Ramos (cell line): ENCODE measurements around the gene C13orf46.

Source experiments
- in situ Hi-C: fragments of 300-500 bp; cut with MboI; formaldehyde crosslinking; loops from one replicate; pipeline ENCODE4 v1.14.3; 2022; ENCODE audit warnings: low sequenced_read_pairs; ENCODE audit not compliant: unreplicated experiment

Gene C13orf46

DNA sequence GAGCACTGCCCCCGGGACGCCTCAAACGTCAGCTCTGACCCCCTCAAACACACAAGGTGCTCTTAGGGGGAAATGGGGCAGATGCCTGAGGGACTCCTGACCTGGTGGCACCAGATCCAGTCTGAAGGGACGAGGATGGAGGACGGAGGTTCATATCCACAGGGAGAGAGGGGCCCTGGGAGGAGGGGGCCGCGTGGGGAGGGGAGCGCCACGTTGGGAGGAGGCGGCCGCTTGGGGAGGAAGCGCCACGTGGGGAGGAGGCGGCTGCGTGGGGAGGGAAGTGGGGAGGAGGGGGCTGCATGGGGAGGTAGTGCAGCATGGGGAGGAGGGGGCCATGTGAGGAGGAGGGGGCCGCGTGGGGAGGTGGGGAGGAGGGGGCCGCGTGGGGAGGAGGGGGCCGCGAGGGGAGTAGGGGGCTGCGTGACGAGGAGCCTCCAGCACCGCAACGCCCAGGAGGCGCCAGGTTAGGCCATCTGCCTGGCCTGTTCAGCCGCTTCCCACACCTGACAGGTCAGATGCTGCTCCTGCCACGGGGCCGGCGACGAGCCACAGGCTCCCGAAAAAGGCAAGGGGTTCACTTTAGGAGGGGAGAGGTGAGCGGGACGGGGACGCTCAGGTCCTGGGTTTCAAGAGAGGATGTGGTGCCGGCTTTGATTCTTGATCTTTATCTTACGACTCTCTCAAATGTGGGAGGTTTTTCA, 36.7 kb upstream of the C13orf46 start:
- in situ Hi-C loops: no loop called here

DNA sequence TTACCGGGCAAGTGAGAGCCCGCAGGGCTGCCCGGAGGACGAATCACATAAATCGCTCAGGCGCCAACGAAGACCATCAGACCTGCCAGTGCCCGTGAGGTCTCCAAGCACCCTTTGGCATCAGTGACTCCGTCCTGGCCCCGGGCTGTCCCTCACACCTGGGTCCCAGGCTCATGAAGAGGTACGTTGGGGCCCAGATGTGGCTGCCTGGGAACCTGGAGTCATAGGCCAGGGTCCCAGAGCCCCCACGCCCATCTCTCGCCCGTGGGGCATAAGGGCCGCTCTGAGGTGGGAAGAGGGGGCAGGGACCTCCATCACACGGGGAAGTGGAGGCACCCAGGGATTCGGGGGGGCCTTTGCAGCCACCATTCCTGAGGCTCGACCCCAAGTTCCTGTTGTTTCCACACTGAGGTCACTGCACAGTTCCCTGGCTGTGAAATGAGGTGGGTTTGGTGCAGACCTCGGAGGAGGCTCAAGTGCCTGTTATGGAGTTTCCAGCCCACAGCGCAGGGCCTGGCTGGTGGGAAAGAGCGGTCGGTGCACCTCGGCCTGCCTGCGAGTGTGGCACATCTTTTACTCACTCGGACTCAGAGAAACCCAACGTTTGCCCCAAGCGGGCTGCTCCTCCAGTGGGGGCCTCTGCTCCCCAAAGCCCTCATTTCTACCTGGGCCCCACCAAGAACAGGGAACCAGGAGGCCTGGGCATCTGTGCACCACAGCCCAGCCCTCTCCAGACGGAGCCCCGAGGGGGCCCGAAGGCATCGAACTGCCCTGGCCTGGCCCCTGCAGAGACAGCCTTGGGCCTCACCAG, 35.9 kb upstream of the C13orf46 start:
- in situ Hi-C loops: no loop called here

DNA sequence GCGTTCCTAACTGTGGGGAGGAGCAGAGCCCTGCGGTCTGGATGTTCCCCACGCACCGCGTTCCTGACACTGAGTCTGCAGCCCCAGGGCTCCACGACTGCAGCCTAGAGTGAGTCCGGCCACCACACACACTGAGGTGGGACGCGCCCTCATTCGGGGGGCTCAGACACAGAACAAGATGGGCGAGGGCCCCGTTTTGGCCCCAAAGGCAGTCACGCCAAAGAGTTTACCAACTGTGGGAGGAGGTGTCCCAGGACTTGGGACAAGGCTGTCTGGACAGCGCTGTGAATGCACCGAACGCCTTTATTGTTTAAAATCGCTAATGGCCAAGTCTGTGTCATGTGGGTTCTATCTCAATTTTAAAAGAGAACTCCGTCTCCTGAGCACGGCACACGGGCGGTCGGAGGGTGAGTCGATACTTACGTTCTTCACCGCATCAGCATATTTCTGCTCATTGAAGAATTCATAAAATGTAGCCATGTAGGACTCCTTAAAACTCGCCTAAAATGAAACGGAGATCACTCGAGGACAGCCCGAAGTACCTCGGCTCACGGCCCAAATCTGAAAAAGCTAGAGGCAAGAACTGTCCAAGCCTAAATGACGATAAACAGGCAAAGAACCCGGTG, 35.2 kb upstream of the C13orf46 start:
- in situ Hi-C loops: no loop called here

GRCh38 chr13:114007566-114007965, 33.7 kb upstream of the C13orf46 start:
- in situ Hi-C loops: no loop called here

- in situ Hi-C loops: no loop called here
Observed at GRCh38 chr13:114005206-114005724, 31.4 kb upstream of the C13orf46 start.

- in situ Hi-C loops: no loop called here
Observed at GRCh38 chr13:114004420-114005205, 30.7 kb upstream of the C13orf46 start.

- in situ Hi-C loops: no loop called here
Observed at GRCh38 chr13:114002771-114003321, 29.0 kb upstream of the C13orf46 start.

DNA sequence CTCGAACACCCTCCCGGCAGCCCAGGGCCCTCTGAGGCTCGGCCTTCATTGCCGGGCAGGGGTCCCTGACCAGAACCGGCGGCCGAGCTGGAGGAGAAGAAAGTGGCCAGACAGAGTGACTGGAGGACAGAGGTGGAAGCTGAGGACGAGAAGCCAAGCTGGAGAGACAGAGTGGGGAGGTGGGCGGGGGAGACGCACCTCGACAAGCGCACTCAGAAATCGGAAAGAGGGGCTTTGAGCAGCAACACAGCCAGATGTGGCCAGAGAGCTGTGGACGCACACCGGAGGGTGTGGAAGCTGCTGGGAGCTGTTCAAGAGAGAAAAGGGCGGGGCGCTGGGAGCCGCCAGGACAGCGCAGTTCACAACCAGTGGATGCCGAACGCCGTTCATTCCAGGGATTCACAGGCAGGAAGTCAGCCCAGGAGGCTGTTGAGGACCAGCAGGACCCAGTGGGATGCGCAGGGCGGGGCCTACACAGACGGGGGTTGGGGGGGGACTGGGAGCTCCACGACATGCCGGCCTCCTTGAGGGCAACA, 28.2 kb upstream of the C13orf46 start:
- in situ Hi-C loops: no loop called here

DNA sequence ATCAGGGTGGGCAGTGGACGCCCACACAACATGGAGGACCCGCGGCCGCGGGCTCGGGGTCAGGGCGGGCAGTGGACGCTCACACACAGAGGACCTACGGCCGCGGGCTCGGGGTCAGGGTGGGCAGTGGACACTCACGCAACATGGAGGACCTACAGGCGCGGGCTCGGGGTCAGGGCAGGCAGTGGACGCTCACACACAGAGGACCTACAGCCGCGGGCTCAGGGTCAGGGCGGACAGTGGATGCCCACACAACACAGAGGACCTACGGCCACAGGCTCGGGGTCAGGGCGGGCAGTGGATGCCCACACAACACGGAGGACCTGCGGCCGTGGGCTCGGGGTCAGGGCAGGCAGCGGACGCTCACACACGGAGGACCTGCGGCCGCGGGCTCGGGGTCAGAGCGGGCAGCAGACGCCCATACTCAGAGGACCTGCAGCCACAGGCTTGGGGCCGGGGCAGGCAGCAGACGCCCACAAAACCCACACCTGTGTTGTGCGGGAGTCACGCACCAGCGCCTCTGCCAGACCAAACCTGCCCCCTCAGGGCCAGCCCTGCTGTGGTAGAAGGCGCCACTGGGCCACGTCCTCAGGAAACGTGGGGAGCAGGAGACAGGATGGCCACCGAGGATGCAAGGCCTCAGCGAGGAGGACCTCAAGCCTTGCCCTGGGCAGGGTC, 27.6 kb upstream of the C13orf46 start:
- in situ Hi-C loops: no loop called here

GRCh38 chr13:114000151-114001040, 26.5 kb upstream of the C13orf46 start:
- in situ Hi-C loops: no loop called here

- in situ Hi-C loops: no loop called here
Observed at GRCh38 chr13:113999618-113999910, 25.7 kb upstream of the C13orf46 start.

GRCh38 chr13:113998781-113999617, 25.1 kb upstream of the C13orf46 start:
- in situ Hi-C loops: no loop called here

GRCh38 chr13:113997845-113998751, 24.2 kb upstream of the C13orf46 start:
- in situ Hi-C loops: no loop called here

DNA sequence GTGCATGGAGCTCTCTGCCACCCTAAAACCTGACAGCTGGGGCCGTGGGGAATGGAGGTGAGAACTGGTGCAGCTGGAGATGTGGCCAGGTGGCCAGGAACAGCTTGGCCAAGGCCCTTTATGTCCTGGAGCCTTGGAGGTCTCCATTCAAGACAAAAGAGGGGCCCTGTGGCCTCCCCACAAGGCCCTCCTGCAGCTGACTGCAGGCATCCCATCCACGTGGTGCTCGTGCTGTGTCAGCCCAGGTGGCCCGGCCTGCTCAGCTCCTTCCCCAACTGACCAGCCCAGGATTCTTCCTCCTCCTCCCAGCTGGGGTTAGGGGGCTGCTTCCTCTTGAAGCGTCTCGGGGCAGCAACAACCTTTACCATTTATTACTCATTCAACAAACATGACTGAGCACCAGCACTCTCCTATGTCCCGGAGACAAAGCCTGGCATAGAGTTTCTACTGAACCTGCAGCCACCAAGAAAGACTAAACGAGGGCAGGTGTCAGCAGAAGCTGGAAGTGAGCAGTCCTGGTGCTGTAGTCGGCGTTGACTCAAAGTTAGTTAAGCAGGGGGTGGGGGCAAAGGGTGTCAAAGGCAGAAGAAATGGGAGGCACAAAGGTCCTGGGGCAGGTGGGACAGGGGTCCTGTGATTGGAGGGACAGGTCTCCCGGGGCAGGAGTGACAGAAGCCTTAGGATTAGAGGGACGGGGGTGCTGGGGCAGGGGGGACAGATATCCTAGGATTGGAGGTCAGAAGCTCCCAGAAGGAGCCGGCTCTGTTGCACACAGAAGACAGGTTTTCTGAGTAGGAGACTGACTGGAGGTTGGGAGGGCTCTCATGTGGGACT, 23.3 kb upstream of the C13orf46 start:
- in situ Hi-C loops: no loop called here

DNA sequence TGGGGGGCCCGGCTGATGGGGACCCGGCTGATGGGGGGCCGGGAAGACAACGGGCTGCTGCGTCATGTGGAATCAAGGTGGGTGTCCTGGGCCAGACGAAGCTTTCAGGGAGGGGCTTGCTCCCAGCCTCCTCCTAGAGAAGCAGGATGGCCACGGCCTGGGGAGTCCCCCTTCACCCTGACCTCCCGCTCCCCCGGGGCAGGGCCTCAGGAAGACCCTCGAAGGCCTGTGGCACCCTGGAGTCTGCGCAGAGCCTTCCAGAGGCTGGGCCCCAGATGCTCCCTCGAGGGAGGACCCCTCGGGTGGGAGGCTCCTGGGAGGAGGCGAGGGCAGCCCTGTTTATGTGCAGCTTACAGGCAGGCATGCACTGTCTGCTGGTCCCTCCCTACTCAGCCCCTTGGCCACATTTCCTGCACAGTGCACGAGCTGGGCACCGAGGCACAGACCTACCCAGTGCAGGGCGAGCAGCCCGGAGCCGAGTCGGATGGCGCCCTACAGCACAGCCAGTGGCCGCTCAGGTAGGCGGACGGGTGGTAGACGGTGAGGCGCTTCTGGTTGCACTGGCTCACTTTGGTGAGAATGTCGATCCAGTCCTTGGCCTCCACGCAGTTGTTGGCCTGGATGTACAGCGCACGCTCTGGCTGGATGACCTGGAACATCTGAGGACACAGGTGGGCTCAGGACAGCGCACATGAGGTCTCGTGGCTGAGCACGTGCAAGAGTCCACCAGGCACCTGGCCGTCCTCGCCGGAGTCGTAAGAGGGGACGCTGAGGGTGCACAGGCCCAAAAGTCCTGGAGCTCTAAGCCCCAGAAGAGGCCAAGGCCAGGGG, 22.4 kb upstream of the C13orf46 start:
- in situ Hi-C loops: no loop called here
